Nephron progenitor cell (in vitro differentiated cells): ENCODE measurements around the gene ARID5B.

Experiments
- DNase-seq: peaks from one replicate; pipeline ENCODE4 v3.0.0; 2021
- H3K27ac Mint-ChIP-seq: 2 replicates; pipeline ENCODE4 v1.8.0; 2021; ENCODE audit warnings: mild to moderate bottlenecking, moderate library complexity, mixed read lengths
- H3K27me3 Mint-ChIP-seq: 2 replicates; pipeline ENCODE4 v1.8.0; 2021; ENCODE audit warnings: mild to moderate bottlenecking, low read depth, mixed read lengths; ENCODE audit not compliant: poor library complexity
- H3K36me3 Mint-ChIP-seq: 2 replicates; pipeline ENCODE4 v1.8.0; 2021; ENCODE audit warnings: low read depth, mixed read lengths
- H3K4me1 Mint-ChIP-seq: 2 replicates; pipeline ENCODE4 v1.8.0; 2021; ENCODE audit warnings: mixed read lengths
- H3K4me3 Mint-ChIP-seq: 2 replicates; pipeline ENCODE4 v1.8.0; 2021; ENCODE audit warnings: mild to moderate bottlenecking, moderate library complexity, mixed read lengths
- H3K9me3 Mint-ChIP-seq: 2 replicates; pipeline ENCODE4 v1.8.0; 2021; ENCODE audit warnings: mild to moderate bottlenecking, moderate library complexity, mixed read lengths
- TF ChIP-seq, protein P1 (sequence below): fragments of 200-600 bp; sonication (generic); IDR thresholded peaks from 2 replicates; pipeline ENCODE4 v1.5.0; 2021; ENCODE audit warnings: antibody characterized with exemption

The ARID5B gene

DNA sequence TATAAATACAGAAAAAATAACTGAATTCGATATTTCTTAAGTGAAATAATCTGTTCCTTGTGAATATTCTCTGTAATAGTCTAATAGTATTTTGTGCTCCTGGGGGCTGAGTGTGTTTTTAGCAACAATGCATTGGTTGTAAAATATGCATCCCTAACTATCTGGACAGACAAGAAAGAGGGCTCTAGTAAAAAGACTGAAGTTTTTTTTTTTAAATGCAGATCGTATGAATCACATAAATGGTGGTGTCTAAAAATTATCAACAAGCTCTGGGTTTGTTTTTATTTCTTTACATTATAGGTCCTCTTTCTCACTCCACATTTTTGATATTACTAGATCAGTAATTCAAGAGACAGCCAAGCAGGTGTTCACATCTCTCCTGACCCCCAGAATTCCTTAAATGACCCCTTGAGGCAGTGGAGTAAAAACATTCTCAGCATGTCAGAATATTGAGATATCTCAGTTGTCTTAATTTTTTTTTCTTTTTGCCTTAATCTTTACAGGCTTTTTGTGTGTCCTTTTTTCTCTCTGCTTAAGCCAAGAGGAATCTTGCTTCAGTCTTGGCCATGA is 18.2 kb downstream of the ARID5B start:
- peaks cover 46% of the 10 kb centered on the region for H3K36me3 Mint-ChIP-seq
- peaks cover 8% of the 10 kb centered on the region for H3K27me3 Mint-ChIP-seq
- peaks cover 7% of the 10 kb centered on the region for H3K4me1 Mint-ChIP-seq
- no peak overlapping the region for H3K4me3 Mint-ChIP-seq
- TF ChIP-seq, protein P1, sequence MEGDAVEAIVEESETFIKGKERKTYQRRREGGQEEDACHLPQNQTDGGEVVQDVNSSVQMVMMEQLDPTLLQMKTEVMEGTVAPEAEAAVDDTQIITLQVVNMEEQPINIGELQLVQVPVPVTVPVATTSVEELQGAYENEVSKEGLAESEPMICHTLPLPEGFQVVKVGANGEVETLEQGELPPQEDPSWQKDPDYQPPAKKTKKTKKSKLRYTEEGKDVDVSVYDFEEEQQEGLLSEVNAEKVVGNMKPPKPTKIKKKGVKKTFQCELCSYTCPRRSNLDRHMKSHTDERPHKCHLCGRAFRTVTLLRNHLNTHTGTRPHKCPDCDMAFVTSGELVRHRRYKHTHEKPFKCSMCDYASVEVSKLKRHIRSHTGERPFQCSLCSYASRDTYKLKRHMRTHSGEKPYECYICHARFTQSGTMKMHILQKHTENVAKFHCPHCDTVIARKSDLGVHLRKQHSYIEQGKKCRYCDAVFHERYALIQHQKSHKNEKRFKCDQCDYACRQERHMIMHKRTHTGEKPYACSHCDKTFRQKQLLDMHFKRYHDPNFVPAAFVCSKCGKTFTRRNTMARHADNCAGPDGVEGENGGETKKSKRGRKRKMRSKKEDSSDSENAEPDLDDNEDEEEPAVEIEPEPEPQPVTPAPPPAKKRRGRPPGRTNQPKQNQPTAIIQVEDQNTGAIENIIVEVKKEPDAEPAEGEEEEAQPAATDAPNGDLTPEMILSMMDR: no peak
- no peak for DNase-seq
- no peak overlapping the region for H3K27ac Mint-ChIP-seq
- H3K9me3 Mint-ChIP-seq: peaks cover 21% of the 10 kb centered on the region

DNA sequence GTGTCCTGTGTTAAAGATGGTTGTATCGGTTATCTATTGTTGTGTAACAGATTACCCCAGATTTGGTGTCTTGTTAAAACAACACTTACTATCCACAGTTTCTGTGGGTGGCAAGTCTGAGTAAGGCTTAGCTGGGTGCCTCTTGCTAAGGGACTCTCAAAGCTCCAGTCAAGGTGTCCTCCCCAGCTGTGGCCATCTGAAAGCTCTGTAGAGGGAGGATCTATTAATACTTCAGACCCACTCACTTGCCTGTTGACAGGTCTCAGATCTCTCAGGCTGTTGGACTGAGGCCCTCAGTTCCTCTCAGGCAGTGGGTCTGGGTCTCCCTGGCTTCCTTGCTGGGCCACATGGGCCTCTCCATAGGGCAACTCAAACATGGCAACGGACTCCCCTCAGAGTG is 19.6 kb downstream of the ARID5B start:
- no peak for DNase-seq
- Mint-ChIP-seq H3K4me1 (no peaks in the 10 kb centered on the region), H3K4me3 (no peak overlapping the region), H3K27ac (no peak overlapping the region), H3K9me3 (peaks cover 21% of the 10 kb centered on the region), H3K36me3 (peaks cover 46% of the 10 kb centered on the region), H3K27me3 (peaks cover 6% of the 10 kb centered on the region)
- TF ChIP-seq, protein P1: no peak

DNA sequence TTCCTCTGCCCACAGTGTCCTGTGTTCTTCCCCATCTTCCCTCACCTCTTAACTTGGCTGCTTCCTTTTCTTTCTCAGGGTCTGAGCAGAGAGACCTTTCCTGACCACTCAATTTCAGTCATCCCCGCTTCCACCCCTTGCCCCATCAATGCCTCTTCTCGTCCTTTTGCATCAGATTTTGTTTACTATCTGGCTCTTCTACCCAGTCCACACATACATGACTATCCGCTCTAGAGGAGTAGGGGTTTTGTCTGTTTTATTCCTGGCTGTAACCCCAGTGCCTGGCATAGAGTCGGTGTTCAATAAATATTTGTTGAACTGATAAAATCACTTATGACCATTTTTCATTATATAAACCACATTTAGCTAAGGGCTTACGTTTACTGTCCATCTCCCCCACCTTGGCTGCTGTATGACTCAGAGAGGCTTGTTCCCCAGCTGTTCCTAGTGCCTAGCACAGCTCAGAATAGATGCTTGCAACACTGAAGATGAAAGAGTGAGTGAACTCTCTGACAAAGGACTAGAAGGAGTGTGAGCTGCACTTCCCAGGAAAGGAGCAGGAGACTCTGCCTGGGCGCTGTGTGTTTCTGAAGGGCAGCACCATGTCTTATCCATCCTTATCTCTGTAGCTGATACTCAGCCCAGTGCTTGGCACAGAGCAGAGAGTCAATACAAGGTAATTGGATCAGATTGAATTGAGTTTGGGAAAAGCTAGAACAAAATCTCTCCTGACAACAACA is 21.9 kb downstream of the ARID5B start:
- Mint-ChIP-seq H3K9me3 (peaks cover 3% of the 10 kb centered on the region), H3K4me3 (no peak overlapping the region), H3K27me3 (no peaks in the 10 kb centered on the region), H3K36me3 (peaks cover 30% of the 10 kb centered on the region), H3K27ac (peak overlapping the region; percentile 75), H3K4me1 (no peaks in the 10 kb centered on the region)
- no peak for DNase-seq
- TF ChIP-seq, protein P1: no peak

GRCh38 chr10:61923950-61924274 is 22.4 kb downstream of the ARID5B start:
- Mint-ChIP-seq H3K4me1 (no peaks in the 10 kb centered on the region), H3K4me3 (no peak overlapping the region), H3K27ac (peak overlapping the region; percentile 16), H3K9me3 (peaks cover 3% of the 10 kb centered on the region), H3K36me3 (peaks cover 28% of the 10 kb centered on the region), H3K27me3 (no peaks in the 10 kb centered on the region)
- DNase-seq: no peak
- TF ChIP-seq, protein P1: no peak

- Mint-ChIP-seq H3K27me3 (no peaks in the 10 kb centered on the region), H3K4me3 (no peak overlapping the region), H3K36me3 (peaks cover 62% of the 10 kb centered on the region), H3K4me1 (no peaks in the 10 kb centered on the region), H3K27ac (no peak overlapping the region), H3K9me3 (peaks cover 25% of the 10 kb centered on the region)
- DNase-seq: no peak
- TF ChIP-seq, protein P1: no peak
These were observed 28.1 kb downstream of the ARID5B start for GRCh38 chr10:61929555-61929954.
